ENCODE data around the gene PKP4.

DNA sequence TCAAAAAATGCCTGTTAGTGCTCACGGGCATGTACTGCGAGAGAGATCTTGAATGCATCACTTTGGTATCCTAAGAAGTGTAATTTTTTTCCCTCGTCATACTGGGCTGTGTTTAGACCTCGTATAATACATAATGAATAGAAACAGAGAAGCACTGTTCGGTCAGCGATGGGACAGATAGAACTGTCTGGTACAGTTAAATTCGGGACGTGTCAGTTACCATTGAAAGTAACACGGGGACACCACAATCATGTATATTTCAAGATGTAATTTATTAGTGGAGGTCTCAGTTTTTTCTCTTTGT lies 1.8 kb downstream of the PKP4 start:
- TF ChIP-seq EZH2phosphoT487 (IDR thresholded peaks at IDR 0.05; ENCODE audit: borderline replicate concordance) (no peak), POLR2A (IDR thresholded peaks at IDR 0.05; ENCODE audit: borderline replicate concordance, extremely low read depth, insufficient read depth, insufficient read length) (no peak), CTCF (IDR thresholded peaks at IDR 0.05 in 2 of 3, conservative IDR thresholded peaks at IDR 0.05 in 1 of 3; ENCODE audit: borderline replicate concordance in 1 of 3, insufficient read depth in 1 of 3, low read depth in 2 of 3, low read length in 2 of 3) (no peak), POLR2AphosphoS5 (IDR thresholded peaks at IDR 0.05; ENCODE audit: low read depth, low read length) (no peak)

All from HCT116 (cell line).